Neural cell (in vitro differentiated cells): ENCODE results near the gene HMCN2.

Source experiments
- EP300 ChIP-seq: fragments of 450-650 bp; conservative IDR thresholded peaks from 2 replicates; pipeline ENCODE4 v1.6.1; 2014; ENCODE audit warnings: antibody characterized with exemption, mild to moderate bottlenecking, moderate library complexity; ENCODE audit not compliant: poor library complexity, severe bottlenecking
- EZH2 ChIP-seq: fragments of 200-600, 300-800 bp; shearing (Covaris generic), sonication (generic); IDR thresholded peaks from 2 replicates; pipeline ENCODE4 v1.6.1; 2014; ENCODE audit warnings: antibody characterized with exemption, low read length, borderline replicate concordance, mild to moderate bottlenecking; ENCODE audit not compliant: insufficient read depth, poor library complexity, severe bottlenecking
- MXI1 ChIP-seq: fragments of 450-650 bp; conservative IDR thresholded peaks from 2 replicates; pipeline ENCODE4 v1.6.1; 2014; ENCODE audit warnings: antibody characterized with exemption, mild to moderate bottlenecking; ENCODE audit not compliant: poor library complexity, severe bottlenecking
- POLR2AphosphoS5 ChIP-seq: IDR thresholded peaks from 2 replicates; pipeline ENCODE4 v1.6.1; 2012
- RAD21 ChIP-seq: fragments of 450-650 bp; conservative IDR thresholded peaks from 2 replicates; pipeline ENCODE4 v1.6.1; 2014; ENCODE audit warnings: antibody characterized with exemption, mild to moderate bottlenecking, moderate library complexity
- SMC3 ChIP-seq: fragments of 450-650 bp; conservative IDR thresholded peaks from 2 replicates; pipeline ENCODE4 v1.6.1; 2014; ENCODE audit warnings: antibody characterized with exemption, mild to moderate bottlenecking, moderate library complexity; ENCODE audit not compliant: poor library complexity
- TF ChIP-seq, protein P1 (sequence below): fragments of 450-650 bp; IDR thresholded peaks from 2 replicates; pipeline ENCODE4 v1.5.1; 2014; ENCODE audit warnings: antibody characterized with exemption, mild to moderate bottlenecking, moderate library complexity; ENCODE audit not compliant: poor library complexity, severe bottlenecking
- TF ChIP-seq, protein P2 (sequence below): IDR thresholded peaks from 2 replicates; pipeline ENCODE4 v1.6.1; 2012; ENCODE audit warnings: borderline replicate concordance

DNA sequence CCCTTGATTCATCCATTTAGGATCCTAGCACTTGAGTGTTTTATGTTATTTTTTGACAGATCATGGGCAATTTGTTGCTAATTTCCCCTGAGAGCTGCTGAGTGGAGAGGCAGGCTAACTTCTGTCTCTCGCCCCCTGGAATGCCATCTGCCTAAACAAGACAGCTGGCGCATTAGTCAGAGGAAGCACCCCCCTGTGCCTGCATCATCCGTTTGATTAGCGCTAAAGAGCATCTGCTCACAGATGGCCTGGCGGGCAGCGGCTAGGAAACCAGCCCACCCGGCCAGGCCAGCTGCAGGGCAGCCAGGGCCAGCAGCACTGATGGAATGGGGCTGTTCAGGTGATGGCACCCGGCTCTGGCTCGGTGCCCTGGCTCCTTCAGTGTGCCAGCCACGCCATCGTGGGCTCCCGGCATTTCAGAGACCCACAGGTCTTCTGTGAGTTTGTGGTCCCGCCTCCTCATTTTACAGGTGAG lies 156.3 kb downstream of the HMCN2 start:
- TF ChIP-seq, protein P1, sequence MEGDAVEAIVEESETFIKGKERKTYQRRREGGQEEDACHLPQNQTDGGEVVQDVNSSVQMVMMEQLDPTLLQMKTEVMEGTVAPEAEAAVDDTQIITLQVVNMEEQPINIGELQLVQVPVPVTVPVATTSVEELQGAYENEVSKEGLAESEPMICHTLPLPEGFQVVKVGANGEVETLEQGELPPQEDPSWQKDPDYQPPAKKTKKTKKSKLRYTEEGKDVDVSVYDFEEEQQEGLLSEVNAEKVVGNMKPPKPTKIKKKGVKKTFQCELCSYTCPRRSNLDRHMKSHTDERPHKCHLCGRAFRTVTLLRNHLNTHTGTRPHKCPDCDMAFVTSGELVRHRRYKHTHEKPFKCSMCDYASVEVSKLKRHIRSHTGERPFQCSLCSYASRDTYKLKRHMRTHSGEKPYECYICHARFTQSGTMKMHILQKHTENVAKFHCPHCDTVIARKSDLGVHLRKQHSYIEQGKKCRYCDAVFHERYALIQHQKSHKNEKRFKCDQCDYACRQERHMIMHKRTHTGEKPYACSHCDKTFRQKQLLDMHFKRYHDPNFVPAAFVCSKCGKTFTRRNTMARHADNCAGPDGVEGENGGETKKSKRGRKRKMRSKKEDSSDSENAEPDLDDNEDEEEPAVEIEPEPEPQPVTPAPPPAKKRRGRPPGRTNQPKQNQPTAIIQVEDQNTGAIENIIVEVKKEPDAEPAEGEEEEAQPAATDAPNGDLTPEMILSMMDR: no peak
- TF ChIP-seq EZH2 (no peak), MXI1 (no peak), RAD21 (no peak), SMC3 (no peak), EP300 (peak; percentile 24), POLR2AphosphoS5 (peak; percentile 35)
- TF ChIP-seq, protein P2, sequence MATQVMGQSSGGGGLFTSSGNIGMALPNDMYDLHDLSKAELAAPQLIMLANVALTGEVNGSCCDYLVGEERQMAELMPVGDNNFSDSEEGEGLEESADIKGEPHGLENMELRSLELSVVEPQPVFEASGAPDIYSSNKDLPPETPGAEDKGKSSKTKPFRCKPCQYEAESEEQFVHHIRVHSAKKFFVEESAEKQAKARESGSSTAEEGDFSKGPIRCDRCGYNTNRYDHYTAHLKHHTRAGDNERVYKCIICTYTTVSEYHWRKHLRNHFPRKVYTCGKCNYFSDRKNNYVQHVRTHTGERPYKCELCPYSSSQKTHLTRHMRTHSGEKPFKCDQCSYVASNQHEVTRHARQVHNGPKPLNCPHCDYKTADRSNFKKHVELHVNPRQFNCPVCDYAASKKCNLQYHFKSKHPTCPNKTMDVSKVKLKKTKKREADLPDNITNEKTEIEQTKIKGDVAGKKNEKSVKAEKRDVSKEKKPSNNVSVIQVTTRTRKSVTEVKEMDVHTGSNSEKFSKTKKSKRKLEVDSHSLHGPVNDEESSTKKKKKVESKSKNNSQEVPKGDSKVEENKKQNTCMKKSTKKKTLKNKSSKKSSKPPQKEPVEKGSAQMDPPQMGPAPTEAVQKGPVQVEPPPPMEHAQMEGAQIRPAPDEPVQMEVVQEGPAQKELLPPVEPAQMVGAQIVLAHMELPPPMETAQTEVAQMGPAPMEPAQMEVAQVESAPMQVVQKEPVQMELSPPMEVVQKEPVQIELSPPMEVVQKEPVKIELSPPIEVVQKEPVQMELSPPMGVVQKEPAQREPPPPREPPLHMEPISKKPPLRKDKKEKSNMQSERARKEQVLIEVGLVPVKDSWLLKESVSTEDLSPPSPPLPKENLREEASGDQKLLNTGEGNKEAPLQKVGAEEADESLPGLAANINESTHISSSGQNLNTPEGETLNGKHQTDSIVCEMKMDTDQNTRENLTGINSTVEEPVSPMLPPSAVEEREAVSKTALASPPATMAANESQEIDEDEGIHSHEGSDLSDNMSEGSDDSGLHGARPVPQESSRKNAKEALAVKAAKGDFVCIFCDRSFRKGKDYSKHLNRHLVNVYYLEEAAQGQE: no peak
